AG04449 (cell line): Measurements from ENCODE around the gene CHMP1B.

Experiments used
- CTCF ChIA-PET: fragments of 350-600 bp; formaldehyde crosslinking; extraction: SDS; loops from one replicate; lab custom pipeline; 2021; ENCODE audit warnings: antibody characterized with exemption; lab: Yijun Ruan, JAX
- POLR2A ChIA-PET: fragments of 400-600, 350-600 bp; formaldehyde crosslinking; extraction: SDS; loops from one replicate; lab custom pipeline; 2020; ENCODE audit warnings: antibody characterized with exemption, inconsistent platforms; lab: Yijun Ruan, JAX
- DNase-seq: peaks from one replicate; pipeline ENCODE4 v3.0.0-alpha.2; 2010; ENCODE audit warnings: low read depth, low spot score
- H3K4me3 ChIP-seq: 2 replicates; pipeline ENCODE4 v1.5.1; 2011; ENCODE audit warnings: low read depth, mild to moderate bottlenecking, control low read depth, low read length
- CTCF ChIP-seq: IDR thresholded peaks from one replicate; pipeline ENCODE4 v1.5.1; 2011; ENCODE audit warnings: mild to moderate bottlenecking, moderate library complexity, low read length, control low read depth, inconsistent platforms; ENCODE audit not compliant: insufficient read depth; ENCODE audit errors: missing control alignments

Gene CHMP1B

GRCh38 chr18:11809895-11810294 is 41.3 kb upstream of the CHMP1B start:
- no peak for DNase-seq
- TF ChIP-seq CTCF: no peak
- ChIA-PET POLR2A (no interaction called here), CTCF (no interaction called here)
- H3K4me3 ChIP-seq: no peak overlapping the region

- ChIA-PET CTCF (no interaction called here), POLR2A (no interaction called here)
- TF ChIP-seq CTCF: no peak
- DNase-seq: no peak
- H3K4me3 ChIP-seq: no peak overlapping the region
Measured at GRCh38 chr18:11810379-11810778, 40.8 kb upstream of the CHMP1B start.

- CTCF ChIA-PET: interaction anchor here (1.8 kb wide), 1 partner anchor 78 kb away, joined by 4 read pairs; no protein-coding TSS in a partner anchor
- no peak for TF ChIP-seq CTCF
- no peak overlapping the region for H3K4me3 ChIP-seq
- POLR2A ChIA-PET: no interaction called here
- DNase-seq: no peak
Measured at GRCh38 chr18:11811009-11811408, 40.2 kb upstream of the CHMP1B start.

- no peak overlapping the region for H3K4me3 ChIP-seq
- CTCF ChIA-PET: no interaction called here
- DNase-seq: no peak
- POLR2A ChIA-PET: no interaction called here
- no peak for TF ChIP-seq CTCF
Measured at GRCh38 chr18:11817229-11817628, 34.0 kb upstream of the CHMP1B start.

GRCh38 chr18:11818486-11819203 is 32.6 kb upstream of the CHMP1B start:
- H3K4me3 ChIP-seq: no peak overlapping the region
- no peak for TF ChIP-seq CTCF
- DNase-seq: no peak
- POLR2A ChIA-PET: no interaction called here
- CTCF ChIA-PET: no interaction called here

GRCh38 chr18:11819938-11820337 is 31.3 kb upstream of the CHMP1B start:
- no peak overlapping the region for H3K4me3 ChIP-seq
- POLR2A ChIA-PET: no interaction called here
- DNase-seq: no peak
- CTCF ChIA-PET: no interaction called here
- TF ChIP-seq CTCF: no peak
